Naive thymus-derived CD4-positive, alpha-beta T cell (primary cell): ENCODE data around the gene PADI3. TPM values are rescaled to one million over a fixed set of nuclear protein-coding genes. Genes with fewer than 3 reads are reported as not detected.

Experiments used
- ATAC-seq: fragments of 150-1000 bp; cut with Tn5 transposase; 2 replicates; pipeline ENCODE4 v1.10.0; 2021; ENCODE audit warnings: mild to moderate bottlenecking, moderate library complexity
- CTCF ChIA-PET: fragments of 350-600 bp; sonication (Branson Sonifier 250); formaldehyde crosslinking; loops from one replicate; lab custom pipeline; 2021; ENCODE audit warnings: antibody characterized with exemption; lab: Charles Lee
- POLR2A ChIA-PET: fragments of 350-600 bp; sonication (Branson Sonifier 250); formaldehyde crosslinking; loops from one replicate; lab custom pipeline; 2021; ENCODE audit warnings: antibody characterized with exemption, inconsistent platforms; lab: Charles Lee
- DNase-seq, 9 donors: peaks; one replicate each; pipeline versions ENCODE4 v3.0.0 to v3.0.0-alpha.2; 2020 to 2022; ENCODE audit warnings: mixed read lengths in 1 of 9
- H3K27ac ChIP-seq: one replicate; pipeline ENCODE4 v1.7.0; 2013; ENCODE audit warnings: mild to moderate bottlenecking, low read depth, low read length, moderate library complexity
- H3K27me3 ChIP-seq, 2 donors: one replicate each; pipeline ENCODE4 v1.7.0; 2013; ENCODE audit warnings: low read length in 2 of 2, mild to moderate bottlenecking in 2 of 2, moderate library complexity in 2 of 2; ENCODE audit not compliant: control insufficient read depth in 2 of 2, insufficient read depth in 2 of 2
- H3K36me3 ChIP-seq, 3 experiments: 1 replicate in 2 of 3; 2 replicates in 1 of 3; pipeline ENCODE4 v1.7.0; 2013; ENCODE audit warnings: low read length in 3 of 3, mild to moderate bottlenecking in 3 of 3, moderate library complexity in 1 of 3; ENCODE audit not compliant: insufficient read depth in 3 of 3, control insufficient read depth in 2 of 3
- H3K4me1 ChIP-seq, 2 donors: one replicate each; pipeline ENCODE4 v1.7.0; 2013; ENCODE audit warnings: low read length in 2 of 2, mild to moderate bottlenecking in 2 of 2, moderate library complexity in 1 of 2; ENCODE audit not compliant: control insufficient read depth in 2 of 2, insufficient read depth in 2 of 2
- H3K4me3 ChIP-seq: 2 replicates; pipeline ENCODE4 v1.7.0; 2013; ENCODE audit warnings: mild to moderate bottlenecking, low read length
- H3K9me3 ChIP-seq, 3 experiments: 1 replicate in 2 of 3; 2 replicates in 1 of 3; pipeline ENCODE4 v1.7.0; 2013; ENCODE audit warnings: low read length in 3 of 3; ENCODE audit not compliant: control insufficient read depth in 2 of 3
- H3K27ac Mint-ChIP-seq, 9 donors: one replicate each; pipeline ENCODE4 v1.8.0; 2020 to 2022; ENCODE audit warnings: mixed read lengths in 9 of 9, mild to moderate bottlenecking in 8 of 9, moderate library complexity in 5 of 9, inconsistent platforms in 2 of 9
- H3K27me3 Mint-ChIP-seq, 5 donors: one replicate each; pipeline ENCODE4 v1.8.0; 2021 to 2022; ENCODE audit warnings: mixed read lengths in 5 of 5, mild to moderate bottlenecking in 1 of 5
- H3K36me3 Mint-ChIP-seq, 5 donors: one replicate each; pipeline ENCODE4 v1.8.0; 2020 to 2022; ENCODE audit warnings: mixed read lengths in 5 of 5, mild to moderate bottlenecking in 3 of 5, inconsistent platforms in 1 of 5
- H3K4me1 Mint-ChIP-seq, 7 donors: one replicate each; pipeline ENCODE4 v1.8.0; 2020 to 2022; ENCODE audit warnings: mixed read lengths in 7 of 7, mild to moderate bottlenecking in 3 of 7, inconsistent platforms in 1 of 7
- H3K4me3 Mint-ChIP-seq, 10 donors: one replicate each; pipeline ENCODE4 v1.8.0; 2020 to 2022; ENCODE audit warnings: mild to moderate bottlenecking in 10 of 10, mixed read lengths in 10 of 10, moderate library complexity in 6 of 10, inconsistent platforms in 2 of 10
- H3K9me3 Mint-ChIP-seq, 11 donors: one replicate each; pipeline ENCODE4 v1.8.0; 2020 to 2022; ENCODE audit warnings: mixed read lengths in 11 of 11, mild to moderate bottlenecking in 4 of 11, inconsistent platforms in 1 of 11, moderate library complexity in 1 of 11
- intact Hi-C, 2 donors: fragments of 100-400 bp; cut with micrococcal nuclease; formaldehyde crosslinking; loops; one replicate each; pipeline ENCODE4 v1.15.1; 2023
- polyA plus RNA-seq, 2 donors: library from polyadenylated mRNA; unstranded; fragments of 300-500 nt; fragmentation: Illumina TruSeq; gene quantifications; one replicate each; pipeline ENCODE4 v1.2.3, GENCODE V29; 2021
- total RNA-seq, 6 experiments: library from RNA in 5 of 6; stranded (reverse) in 5 of 6; gene quantifications; 1 replicate in 5 of 6; 2 replicates in 1 of 6; pipeline ENCODE4 v1.2.3 and lab custom pipeline; 2021 to 2026

Gene PADI3
- total and polyA plus RNA-seq, 7 experiments from 2014 or later = not detected

DNA sequence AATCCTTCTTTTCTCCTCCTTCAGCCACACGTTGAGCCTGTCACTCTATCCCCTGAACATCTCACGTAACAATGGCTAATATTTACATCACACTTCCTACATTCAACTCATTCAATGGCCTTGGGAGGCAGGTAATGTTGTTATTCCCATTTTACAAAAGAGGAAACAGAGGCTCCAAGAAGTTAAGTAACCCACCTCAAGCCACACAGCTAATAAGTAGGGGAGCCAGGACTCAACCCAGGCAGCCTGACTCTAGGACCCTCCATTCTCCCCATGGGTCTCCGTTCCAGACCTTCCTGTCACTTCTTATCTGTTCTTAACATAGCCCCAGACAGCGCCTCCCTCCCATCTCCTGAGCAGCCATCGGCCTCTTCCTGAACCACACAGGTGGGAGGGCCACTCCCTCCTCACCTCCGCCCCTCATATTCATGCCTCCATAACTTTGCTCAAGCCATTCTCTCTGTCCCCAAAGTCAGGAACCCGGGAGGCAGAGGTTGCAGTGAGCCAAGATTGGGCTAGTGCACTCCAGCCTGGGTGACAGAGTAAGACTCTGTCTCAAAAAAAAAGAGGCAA is 61.3 kb downstream of the PADI3 start:
- Mint-ChIP-seq H3K9me3 (no peaks in the 10 kb centered on the region), H3K27ac (no peak overlapping the region), H3K4me3 (no peak overlapping the region), H3K4me1 (peaks cover 4 to 20% (median 12%) of the 10 kb centered on the region in 7 donors), H3K36me3 (no peaks in the 10 kb centered on the region), H3K27me3 (peaks cover 4 to 21% (median 15%) of the 10 kb centered on the region in 5 donors)
- intact Hi-C loops = no loop called here
- no peaks in the 10 kb centered on the region for H3K9me3 ChIP-seq
- no peak overlapping the region for H3K27ac ChIP-seq
- H3K36me3 ChIP-seq = no peaks in the 10 kb centered on the region
- H3K27me3 ChIP-seq = no peaks in the 10 kb centered on the region
- no peak for DNase-seq
- H3K4me3 ChIP-seq = no peak overlapping the region
- H3K4me1 ChIP-seq = peaks cover 0 to 4% of the 10 kb centered on the region in 2 donors
- POLR2A ChIA-PET = no interaction called here
- CTCF ChIA-PET = no interaction called here
- no peak for ATAC-seq

DNA sequence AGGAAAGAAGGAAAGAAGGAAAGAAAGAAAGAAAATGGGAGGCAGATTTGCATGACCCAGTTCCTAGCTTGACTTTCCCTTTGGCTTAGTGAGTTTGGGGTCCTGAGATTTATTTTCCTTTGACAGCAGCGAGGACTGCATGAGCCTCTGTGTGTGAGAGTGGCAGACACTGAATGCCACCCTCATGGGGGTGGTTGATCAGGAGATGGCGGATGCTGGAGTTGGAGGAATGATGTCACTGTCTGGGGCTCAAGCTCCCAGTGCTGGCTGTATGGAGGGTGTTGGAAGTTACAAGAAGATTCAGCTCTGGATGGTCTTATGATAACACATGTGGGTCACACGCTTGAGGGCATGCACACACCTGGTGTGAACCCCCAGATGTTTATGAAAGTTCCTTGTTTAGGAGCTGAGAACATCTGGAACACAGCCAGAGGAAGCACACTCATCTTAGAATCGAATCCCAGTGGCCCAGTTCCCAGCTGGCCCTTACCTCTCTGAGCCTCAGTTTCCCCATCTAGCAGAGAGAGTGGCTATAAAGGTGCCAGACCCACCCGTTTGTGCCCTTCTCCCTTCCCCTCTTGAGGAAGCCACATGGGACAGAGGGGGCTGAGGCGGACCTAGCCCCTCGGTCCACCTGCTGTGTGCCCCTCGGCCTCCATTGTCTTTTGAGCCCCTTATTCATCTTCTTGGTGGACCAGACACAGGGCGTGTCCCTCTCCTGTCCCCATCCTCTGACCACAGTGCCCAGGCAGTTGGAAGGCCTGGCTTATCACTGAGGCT is 64.8 kb downstream of the PADI3 start:
- Mint-ChIP-seq H3K4me3 (no peak overlapping the region), H3K27ac (no peak overlapping the region), H3K27me3 (peaks cover 4 to 23% (median 5%) of the 10 kb centered on the region in 5 donors), H3K36me3 (no peaks in the 10 kb centered on the region), H3K9me3 (peaks cover 0 to 4% (median 0%) of the 10 kb centered on the region in 11 donors), H3K4me1 (peaks cover 4 to 15% (median 11%) of the 10 kb centered on the region in 7 donors)
- ChIA-PET CTCF (interaction anchor here (0.6 kb wide), 1 partner anchor 28 kb away, joined by 4 read pairs; no protein-coding TSS in a partner anchor), POLR2A (no interaction called here)
- no peak for ATAC-seq
- Histone ChIP-seq H3K27me3 (no peaks in the 10 kb centered on the region), H3K27ac (no peak overlapping the region), H3K9me3 (no peaks in the 10 kb centered on the region), H3K36me3 (no peaks in the 10 kb centered on the region), H3K4me3 (no peak overlapping the region), H3K4me1 (peaks cover 0 to 4% of the 10 kb centered on the region in 2 donors)
- intact Hi-C loops = no loop called here
- no peak for DNase-seq

GRCh38 chr1:17314491-17314971 is 65.6 kb downstream of the PADI3 start:
- ChIA-PET CTCF (no interaction called here), POLR2A (no interaction called here)
- intact Hi-C loops = no loop called here
- Histone ChIP-seq H3K9me3 (no peaks in the 10 kb centered on the region), H3K4me3 (no peak overlapping the region), H3K36me3 (no peaks in the 10 kb centered on the region), H3K27ac (no peak overlapping the region), H3K4me1 (peaks cover 0 to 4% of the 10 kb centered on the region in 2 donors), H3K27me3 (no peaks in the 10 kb centered on the region)
- Mint-ChIP-seq H3K27me3 (peaks cover 4 to 15% (median 5%) of the 10 kb centered on the region in 5 donors), H3K9me3 (peaks cover 0 to 4% (median 0%) of the 10 kb centered on the region in 11 donors), H3K4me1 (peaks cover 4 to 12% (median 11%) of the 10 kb centered on the region in 7 donors), H3K36me3 (no peaks in the 10 kb centered on the region), H3K27ac (no peak overlapping the region), H3K4me3 (no peak overlapping the region)
- no peak for ATAC-seq
- DNase-seq = no peak

DNA sequence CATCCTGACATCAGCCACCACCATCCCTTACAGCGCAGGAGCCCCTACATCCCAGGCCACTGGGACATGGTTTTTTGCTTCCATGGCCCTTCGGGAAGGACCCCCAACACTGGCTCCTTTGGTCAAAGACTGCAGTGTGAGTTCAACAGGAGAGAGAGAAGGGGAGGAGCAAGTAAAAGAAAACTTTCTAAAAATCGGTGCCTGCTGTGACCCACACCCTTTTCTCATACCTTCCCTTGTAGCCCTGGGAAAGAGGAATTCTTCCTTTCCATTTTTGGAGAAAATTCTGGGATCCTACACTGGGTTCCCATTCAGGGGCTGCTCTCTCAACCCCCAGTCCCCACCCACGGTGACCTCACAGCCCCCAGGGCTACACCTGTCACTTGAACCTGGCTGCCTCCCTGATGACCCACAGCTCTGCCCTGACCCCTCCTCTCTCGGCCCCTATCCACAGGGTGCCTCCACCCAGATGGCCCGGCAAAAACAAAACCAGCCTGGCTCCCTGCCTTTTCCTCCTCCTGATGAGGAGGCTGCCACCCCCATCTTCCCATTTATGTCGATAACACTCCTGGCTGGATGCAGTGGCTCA is 66.7 kb downstream of the PADI3 start:
- Histone ChIP-seq H3K36me3 (no peaks in the 10 kb centered on the region), H3K9me3 (no peaks in the 10 kb centered on the region), H3K27me3 (no peaks in the 10 kb centered on the region), H3K4me3 (no peak overlapping the region), H3K27ac (no peak overlapping the region), H3K4me1 (peaks cover 0 to 4% of the 10 kb centered on the region in 2 donors)
- Mint-ChIP-seq H3K9me3 (peaks cover 0 to 4% (median 0%) of the 10 kb centered on the region in 11 donors), H3K4me1 (peaks cover 4 to 12% (median 11%) of the 10 kb centered on the region in 7 donors), H3K27ac (peak overlapping the region in 1 of 9 donors; percentile 51), H3K4me3 (no peak overlapping the region), H3K36me3 (no peaks in the 10 kb centered on the region), H3K27me3 (peaks cover 0 to 8% (median 4%) of the 10 kb centered on the region in 5 donors)
- CTCF ChIA-PET = no interaction called here
- DNase-seq (no peak), ATAC-seq (no peak)
- POLR2A ChIA-PET = no interaction called here
- intact Hi-C loops = no loop called here

- Histone ChIP-seq H3K36me3 (no peaks in the 10 kb centered on the region), H3K4me3 (no peak overlapping the region), H3K9me3 (no peaks in the 10 kb centered on the region), H3K27ac (no peak overlapping the region), H3K4me1 (peaks cover 0 to 4% of the 10 kb centered on the region in 2 donors), H3K27me3 (no peaks in the 10 kb centered on the region)
- DNase-seq = no peak
- POLR2A ChIA-PET = no interaction called here
- H3K4me3 Mint-ChIP-seq = no peak overlapping the region
- no peaks in the 10 kb centered on the region for H3K36me3 Mint-ChIP-seq
- CTCF ChIA-PET = no interaction called here
- H3K9me3 Mint-ChIP-seq = peaks cover 0 to 4% (median 0%) of the 10 kb centered on the region in 11 donors
- H3K27ac Mint-ChIP-seq = no peak overlapping the region
- H3K27me3 Mint-ChIP-seq = peaks cover 0 to 8% (median 4%) of the 10 kb centered on the region in 5 donors
- H3K4me1 Mint-ChIP-seq = peaks cover 4 to 14% (median 11%) of the 10 kb centered on the region in 7 donors
- intact Hi-C loops = no loop called here
- no peak for ATAC-seq
Observed at GRCh38 chr1:17316704-17317103, 67.8 kb downstream of the PADI3 start.

GRCh38 chr1:17318262-17318661 is 69.4 kb downstream of the PADI3 start:
- H3K4me3 Mint-ChIP-seq = no peak overlapping the region
- no peak overlapping the region for H3K27ac ChIP-seq
- DNase-seq (no peak), ATAC-seq (no peak)
- no peaks in the 10 kb centered on the region for H3K27me3 ChIP-seq
- peaks cover 0 to 3% (median 0%) of the 10 kb centered on the region in 5 donors for H3K27me3 Mint-ChIP-seq
- H3K27ac Mint-ChIP-seq = no peak overlapping the region
- intact Hi-C loops = no loop called here
- ChIA-PET CTCF (no interaction called here), POLR2A (no interaction called here)
- H3K36me3 ChIP-seq = no peaks in the 10 kb centered on the region
- H3K36me3 Mint-ChIP-seq = no peaks in the 10 kb centered on the region
- H3K4me3 ChIP-seq = no peak overlapping the region
- no peaks in the 10 kb centered on the region for H3K4me1 ChIP-seq
- no peaks in the 10 kb centered on the region for H3K9me3 ChIP-seq
- peaks cover 0 to 6% (median 0%) of the 10 kb centered on the region in 7 donors for H3K4me1 Mint-ChIP-seq
- peaks cover 0 to 4% (median 0%) of the 10 kb centered on the region in 11 donors for H3K9me3 Mint-ChIP-seq
